ENCODE measurements around the gene HPGDS.
"Not testable (repeated sequence)": the region's sequence is repeated elsewhere in the genome, so short reads cannot be mapped to it uniquely, and the experiment has no call there.

The HPGDS gene

DNA sequence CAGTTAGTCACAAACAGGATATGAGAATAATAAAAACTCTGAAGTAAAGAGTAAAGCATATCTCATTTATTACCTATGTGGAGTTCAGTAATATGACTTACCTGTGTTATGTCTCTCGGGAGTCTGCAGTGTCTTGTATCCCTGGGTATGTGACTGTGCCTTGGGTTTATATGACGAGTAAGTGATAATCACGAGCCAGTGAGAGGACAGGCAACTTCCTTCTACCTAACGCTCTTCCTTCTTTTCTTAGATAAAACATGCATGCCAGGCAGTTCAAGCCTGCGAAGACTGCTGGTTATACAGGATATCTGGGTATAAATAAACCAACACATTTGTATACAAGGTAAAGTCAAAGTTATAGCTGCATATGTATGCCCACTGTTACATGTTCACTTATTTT is at the start of gene HPGDS:
HPGDS (minus strand) TSS at position 143 of the 400 bp plus-strand sequence. CDS start 8,207 bp downstream, outside the sequence.
- DNase-seq (ENCODE audit: low read depth) = no peak

DNA sequence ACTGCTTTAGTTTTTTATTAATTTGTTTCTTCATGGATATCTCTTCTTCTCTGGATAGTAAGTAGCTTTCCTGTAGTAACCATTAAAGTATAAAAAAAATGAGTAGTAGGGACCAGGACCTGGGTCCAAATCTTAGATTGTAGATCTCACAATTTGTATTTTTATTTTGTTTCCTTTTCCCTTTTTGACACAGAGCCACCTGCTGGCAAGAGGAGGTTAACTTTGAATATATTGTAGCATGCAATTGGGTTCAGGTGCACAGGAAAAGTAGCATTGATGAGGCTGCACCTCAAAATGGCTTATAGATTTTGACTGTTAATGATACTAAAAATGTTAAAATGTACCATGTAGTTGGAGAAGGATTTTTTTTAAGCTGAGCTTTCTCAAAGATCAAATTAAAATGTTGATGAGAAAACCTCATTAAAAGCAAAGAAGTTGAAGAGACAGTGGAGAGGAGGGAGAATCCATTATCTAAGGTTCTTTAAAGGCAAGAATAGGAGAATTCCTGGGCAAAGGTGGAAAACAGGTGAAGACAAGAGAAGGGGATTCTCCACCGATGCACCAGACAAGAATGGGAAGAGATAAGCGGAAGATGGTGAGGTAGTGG is 48.3 kb upstream of the HPGDS start:
- no peak for DNase-seq (ENCODE audit: low read depth)

GRCh38 chr4:94389595-94390267 is 47.1 kb upstream of the HPGDS start:
- DNase-seq (ENCODE audit: low read depth) = no peak

DNA sequence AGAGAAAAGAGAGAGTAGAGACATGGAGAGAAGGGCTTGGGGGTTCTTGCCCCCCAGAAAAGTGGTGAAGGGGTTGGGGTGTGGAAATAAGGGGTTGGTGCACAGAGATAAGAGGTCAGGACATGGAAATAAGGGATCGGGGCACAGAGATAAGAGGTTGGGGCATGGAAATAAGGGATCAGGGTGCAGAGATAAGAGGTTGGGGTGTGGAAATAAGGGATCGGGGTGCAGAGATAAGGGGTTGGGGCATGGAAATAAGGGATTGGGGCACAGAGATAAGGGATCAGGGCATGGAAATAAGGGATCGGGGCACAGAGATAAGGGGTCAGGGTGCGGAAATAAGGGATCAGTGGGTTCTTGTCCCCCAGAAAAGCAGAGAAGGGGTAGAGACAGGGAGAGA is 45.3 kb upstream of the HPGDS start:
- not testable (repeated sequence) for DNase-seq (ENCODE audit: low read depth)

- DNase-seq (ENCODE audit: low read depth) = not testable (repeated sequence)
These were observed 42.8 kb upstream of the HPGDS start for GRCh38 chr4:94385452-94385851.

- DNase-seq (ENCODE audit: low read depth) = not testable (repeated sequence)
These were observed 40.3 kb upstream of the HPGDS start for GRCh38 chr4:94382891-94383290.

- no peak for DNase-seq (ENCODE audit: low read depth)
These were observed 35.4 kb upstream of the HPGDS start for GRCh38 chr4:94378047-94378446.

GRCh38 chr4:94377294-94377693 is 34.7 kb upstream of the HPGDS start:
- no peak for DNase-seq (ENCODE audit: low read depth)

DNA sequence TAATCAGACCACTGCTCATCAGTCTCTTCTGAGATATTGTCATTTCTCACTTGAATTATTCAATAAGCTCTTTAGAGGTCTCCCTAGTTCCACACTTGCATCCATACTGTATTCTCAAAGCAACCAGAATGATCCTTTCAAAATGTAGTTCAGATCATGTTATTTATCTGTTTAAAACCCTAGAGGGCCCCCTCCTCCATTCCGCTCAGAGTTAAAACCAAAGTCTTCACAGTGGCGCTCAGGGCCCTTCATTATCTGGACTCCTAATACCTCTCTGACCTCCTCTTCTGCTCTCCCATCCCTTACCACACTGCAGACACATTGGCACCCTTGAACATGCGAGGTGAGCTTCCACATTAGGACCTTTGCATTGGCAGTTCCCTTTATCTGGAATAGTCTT is 32.7 kb upstream of the HPGDS start:
- no peak for DNase-seq (ENCODE audit: low read depth)

DNA sequence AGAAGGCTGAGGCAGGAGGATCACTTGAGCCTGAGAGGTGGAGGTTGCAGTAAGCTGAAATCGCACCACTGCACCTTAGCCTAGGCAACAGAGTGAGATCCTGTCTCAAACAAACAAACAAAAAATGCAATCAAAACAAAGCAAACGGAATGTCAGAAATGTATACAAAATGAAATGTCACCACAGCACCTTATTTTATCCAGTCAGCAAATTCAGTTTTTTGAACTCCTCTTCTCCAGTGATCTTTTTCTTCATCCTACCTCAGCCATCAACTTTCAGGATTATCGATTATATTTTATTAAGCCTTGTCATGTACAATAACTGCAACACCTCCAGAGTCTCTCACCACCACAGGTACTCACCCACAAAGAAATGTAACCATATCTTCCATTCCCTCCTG is 31.1 kb upstream of the HPGDS start:
- DNase-seq (ENCODE audit: low read depth) = no peak

DNA sequence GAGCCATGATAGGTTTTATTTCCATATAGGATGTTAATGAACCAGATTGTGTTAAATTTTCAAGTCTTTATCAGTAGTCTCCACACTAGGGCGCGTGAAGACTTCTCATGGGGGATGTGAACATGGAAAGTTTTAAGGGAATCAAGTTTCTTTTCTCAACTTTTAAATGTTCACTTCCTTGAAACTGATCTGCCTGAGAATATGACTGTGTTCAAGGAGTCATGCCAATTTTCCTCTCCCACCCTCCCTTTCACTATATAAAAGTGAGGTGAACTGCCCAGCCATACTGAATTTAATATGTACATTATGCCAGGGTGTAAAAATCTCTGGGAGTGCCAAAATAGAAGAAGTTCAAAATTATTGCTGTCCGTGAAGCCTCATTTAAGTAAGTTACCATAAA is 30.4 kb upstream of the HPGDS start:
- no peak for DNase-seq (ENCODE audit: low read depth)

DNA sequence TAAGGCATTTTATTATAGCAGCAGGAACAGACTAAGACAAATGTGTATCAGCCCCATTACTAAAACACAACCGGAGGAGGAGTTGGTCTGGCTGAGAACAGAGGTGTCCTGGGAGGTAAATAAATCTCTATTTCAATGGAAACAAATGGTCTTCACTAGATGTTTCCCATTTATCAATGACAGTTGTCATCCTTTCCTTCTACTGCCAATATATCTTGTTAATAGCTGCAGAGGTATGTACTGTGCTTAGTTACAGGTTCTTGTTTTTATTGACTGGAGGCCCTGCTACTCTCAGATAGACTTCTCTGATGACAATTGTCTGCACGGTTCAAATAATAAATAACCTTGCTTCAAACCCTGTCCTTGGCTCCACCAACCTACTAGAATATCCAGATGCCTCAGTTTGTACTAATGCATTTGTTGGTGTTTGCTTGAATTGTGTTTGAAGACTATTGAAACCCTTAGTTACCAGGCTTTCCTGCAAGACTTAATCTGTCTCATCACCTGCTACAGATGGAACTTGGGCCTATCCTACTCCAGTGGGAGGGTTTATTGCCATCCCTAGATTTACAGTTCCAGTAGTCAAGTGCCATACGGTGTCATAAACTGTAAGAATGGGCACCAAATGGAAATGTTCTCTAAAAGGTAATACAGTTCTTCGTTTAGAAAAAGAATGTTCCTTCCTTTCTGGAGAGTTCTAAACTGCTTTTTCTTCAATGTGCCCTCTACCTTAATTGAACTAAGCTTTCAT is 29.8 kb upstream of the HPGDS start:
- DNase-seq (ENCODE audit: low read depth) = no peak

GRCh38 chr4:94371290-94371689 is 28.7 kb upstream of the HPGDS start:
- no peak for DNase-seq (ENCODE audit: low read depth)

DNA sequence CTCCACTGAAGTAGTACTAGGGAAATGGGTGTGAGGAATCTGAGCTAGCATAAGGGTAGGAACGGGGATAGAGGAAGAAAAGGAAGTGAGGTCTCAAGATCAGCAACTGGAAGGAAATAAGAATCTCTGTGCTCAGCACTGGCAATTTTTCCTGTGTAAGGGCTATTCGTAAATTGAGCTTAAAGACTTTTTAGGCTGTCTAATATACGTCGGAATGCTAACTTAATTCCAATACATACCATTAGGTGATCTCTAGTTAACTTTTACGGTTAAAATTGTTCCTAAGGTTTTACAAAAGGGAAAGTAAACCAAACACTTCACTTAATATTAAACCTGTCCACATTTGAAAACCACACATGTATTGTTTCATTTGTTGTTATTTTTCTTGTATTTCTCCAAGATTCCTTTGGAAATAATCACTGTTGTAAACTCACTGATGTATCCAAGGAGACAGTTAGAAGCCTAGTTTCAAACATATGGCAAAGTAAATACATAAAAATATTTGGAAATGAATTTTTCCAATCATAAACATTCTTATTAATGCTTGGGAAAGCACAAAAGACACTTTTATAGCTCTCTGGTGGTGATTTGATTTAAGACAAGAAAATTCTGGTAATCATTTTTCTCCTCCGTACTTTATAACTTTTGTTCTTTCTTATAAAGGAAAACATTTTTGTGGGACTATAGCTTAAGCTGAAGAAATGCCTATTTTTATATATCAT is 28.1 kb upstream of the HPGDS start:
- DNase-seq (ENCODE audit: low read depth) = no peak

GRCh38 chr4:94369046-94369445 is 26.4 kb upstream of the HPGDS start:
- DNase-seq (ENCODE audit: low read depth) = no peak

GRCh38 chr4:94368459-94368858 is 25.8 kb upstream of the HPGDS start:
- DNase-seq (ENCODE audit: low read depth) = no peak

- DNase-seq (ENCODE audit: low read depth) = no peak
These were observed 22.7 kb upstream of the HPGDS start for GRCh38 chr4:94365304-94365703.

- DNase-seq (ENCODE audit: low read depth) = no peak
These were observed 21.9 kb upstream of the HPGDS start for GRCh38 chr4:94364527-94364926.

DNA sequence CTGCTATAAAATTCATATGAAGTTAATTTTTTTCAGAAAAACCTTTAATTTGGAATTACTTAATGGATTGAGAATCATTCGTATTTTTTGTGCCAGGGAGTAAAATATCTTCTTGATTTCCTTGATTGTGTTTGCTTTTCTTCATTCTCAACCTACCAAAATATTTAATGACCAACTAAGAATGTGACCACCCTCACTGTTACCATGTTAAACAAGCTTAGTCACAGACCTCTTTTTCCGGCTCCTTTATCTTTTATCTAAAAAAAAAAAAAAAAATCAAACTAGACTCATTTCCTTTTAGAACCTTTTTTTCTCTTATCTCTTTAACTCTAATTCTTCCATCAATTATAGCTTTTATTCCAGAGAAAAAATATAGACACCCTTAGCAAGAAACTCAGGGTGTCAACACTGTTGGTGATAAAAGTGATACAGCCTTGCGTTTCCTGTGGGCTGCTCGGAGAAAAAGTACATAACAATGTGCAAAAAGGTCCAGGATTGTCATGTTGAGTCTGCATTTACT is 20.6 kb upstream of the HPGDS start:
- no peak for DNase-seq (ENCODE audit: low read depth)

- no peak for DNase-seq (ENCODE audit: low read depth)
These were observed 17.2 kb upstream of the HPGDS start for GRCh38 chr4:94359838-94360237.

GRCh38 chr4:94359221-94359620 is 16.6 kb upstream of the HPGDS start:
- DNase-seq (ENCODE audit: low read depth) = no peak

GRCh38 chr4:94358101-94358500 is 15.5 kb upstream of the HPGDS start:
- DNase-seq (ENCODE audit: low read depth) = no peak
